Fibroblast of skin of back (primary cell): ENCODE data around the gene GRIK3. TPM values are rescaled to one million over a fixed set of nuclear protein-coding genes. Genes with fewer than 3 reads are reported as not detected.
"Not testable (repeated sequence)": the region's sequence is repeated elsewhere in the genome, so short reads cannot be mapped to it uniquely, and the experiment has no call there.

Source experiments
- DNase-seq: peaks from one replicate; pipeline ENCODE4 v3.0.0-alpha.2; 2013
- polyA plus RNA-seq, 2 experiments: library from polyadenylated mRNA; unstranded; fragments of 120-200 nt; gene quantifications; one replicate each; pipeline ENCODE4 v1.2.1, GENCODE V29; 2013; ENCODE audit not compliant: insufficient read length in 2 of 2

The GRIK3 gene
- not detected for polyA plus RNA-seq (2013, experiment 1 of 2; ENCODE audit: insufficient read length)
- not detected for polyA plus RNA-seq (2013, experiment 2 of 2; ENCODE audit: insufficient read length)

DNA sequence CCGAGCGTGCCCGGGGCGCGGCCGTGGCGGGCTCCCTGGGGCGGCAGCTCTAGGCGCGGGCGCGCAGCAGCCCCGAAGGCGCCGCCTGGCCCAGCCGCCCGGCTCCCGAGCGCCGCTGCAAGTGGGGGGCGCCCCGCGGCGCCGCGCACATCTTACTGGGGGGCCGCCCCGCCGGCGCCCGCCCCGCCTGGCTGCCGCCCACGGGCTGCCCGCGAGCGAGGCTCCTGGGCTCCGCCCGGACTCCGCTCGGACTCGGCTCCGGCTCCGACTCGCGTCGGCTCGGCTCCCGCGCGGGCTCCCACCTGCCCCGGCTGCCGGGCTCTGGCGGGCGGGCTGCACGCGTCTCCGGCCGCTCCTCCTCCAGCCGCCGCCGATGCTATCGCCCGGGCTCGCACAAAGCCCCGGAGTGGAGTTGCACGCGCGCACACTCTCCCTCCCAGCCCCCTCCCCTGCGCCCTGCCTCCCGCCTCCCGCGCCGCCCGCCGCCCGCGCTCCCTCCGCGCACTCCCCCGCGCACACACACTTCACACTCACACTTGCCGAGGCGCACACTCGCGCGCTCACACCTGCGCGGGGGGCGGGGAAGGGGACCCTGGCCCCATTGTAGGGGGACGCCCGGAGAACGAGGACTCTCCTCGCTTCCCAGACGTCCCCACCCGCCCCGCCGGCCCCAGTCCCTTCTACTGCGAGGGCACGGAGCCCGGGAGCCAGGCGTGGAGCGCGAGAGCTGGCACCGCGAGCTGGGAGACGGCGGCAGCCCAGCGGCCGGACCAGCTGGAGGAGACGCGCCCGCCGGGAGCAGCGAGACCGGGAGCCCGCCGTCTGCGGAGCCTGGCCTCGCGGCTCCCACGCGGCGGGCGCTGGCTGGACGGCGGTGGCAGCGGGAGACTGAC, at the start of gene GRIK3:
Gene GRIK3, minus strand, starts transcription at position 395 of the 893 bp plus-strand sequence. CDS start 407 bp downstream, outside the sequence.
- no peak for DNase-seq

DNA sequence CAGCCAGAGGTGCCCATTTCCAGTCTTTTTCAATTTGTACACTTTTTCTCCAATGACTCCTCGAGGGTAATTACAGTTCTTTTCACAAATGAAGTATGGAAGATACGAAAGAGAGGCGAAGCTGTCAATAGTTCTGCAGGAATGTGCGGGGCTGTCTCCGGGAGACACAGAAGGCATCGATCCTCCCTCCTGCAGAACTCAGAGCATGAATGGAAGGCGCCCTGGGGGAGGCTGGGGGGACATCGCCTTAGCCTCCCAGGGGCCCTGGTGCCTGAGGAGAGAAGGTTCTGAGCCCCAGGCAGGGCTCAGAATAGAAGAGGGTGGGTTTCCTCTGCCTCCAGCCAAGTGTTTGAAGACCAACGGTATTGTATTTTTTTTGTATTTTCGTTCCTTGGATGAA, 49.7 kb upstream of the GRIK3 start:
- DNase-seq = no peak

DNA sequence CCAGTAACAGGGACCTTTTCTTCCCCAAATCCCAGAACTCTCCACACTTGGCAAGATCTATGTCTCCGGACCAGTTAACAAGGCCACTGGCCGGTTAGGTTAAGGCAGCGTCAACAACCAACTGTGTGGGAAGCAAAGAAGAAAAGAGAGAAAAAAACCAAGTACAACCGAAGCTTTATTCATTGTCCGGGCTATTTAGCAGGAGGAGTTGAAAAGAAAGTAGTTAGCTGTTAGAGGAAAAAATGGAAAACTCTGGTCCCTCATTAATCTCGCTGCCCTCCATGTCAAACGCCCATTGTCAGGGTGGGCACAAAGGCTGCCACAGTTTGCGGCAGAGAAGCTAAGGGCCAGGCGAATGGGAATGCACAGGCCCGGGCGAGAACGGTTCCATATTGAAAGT, 49.3 kb upstream of the GRIK3 start:
- no peak for DNase-seq

DNA sequence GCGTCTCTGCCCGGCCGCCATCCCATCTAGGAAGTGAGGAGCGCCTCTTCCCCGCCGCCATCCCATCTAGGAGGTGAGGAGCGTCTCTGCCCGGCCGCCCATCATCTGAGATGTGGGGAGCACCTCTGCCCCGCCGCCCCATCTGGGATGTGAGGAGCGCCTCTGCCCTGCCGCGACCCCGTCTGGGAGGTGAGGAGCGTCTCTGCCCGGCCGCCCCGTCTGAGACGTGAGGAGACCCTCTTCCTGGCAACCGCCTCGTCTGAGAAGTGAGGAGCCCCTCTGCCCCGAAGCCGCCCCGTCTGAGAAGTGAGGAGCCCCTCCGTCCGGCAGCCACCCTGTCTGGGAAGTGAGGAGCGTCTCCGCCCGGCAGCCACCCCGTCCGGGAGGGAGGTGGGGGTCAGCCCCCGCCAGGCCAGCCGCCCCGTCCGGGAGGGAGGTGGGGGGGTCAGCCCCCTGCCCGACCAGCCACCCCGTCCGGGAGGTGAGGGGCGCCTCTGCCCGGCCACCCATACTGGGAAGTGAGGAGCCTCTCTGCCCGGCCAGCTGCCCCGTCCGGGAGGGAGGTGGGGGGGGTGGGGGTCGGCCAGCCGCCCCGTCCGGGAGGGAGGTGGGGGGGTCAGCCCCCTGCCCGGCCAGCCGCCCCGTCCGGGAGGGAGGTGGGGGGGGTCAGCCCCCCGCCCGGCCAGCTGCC, 46.1 kb upstream of the GRIK3 start:
- not testable (repeated sequence) for DNase-seq

DNA sequence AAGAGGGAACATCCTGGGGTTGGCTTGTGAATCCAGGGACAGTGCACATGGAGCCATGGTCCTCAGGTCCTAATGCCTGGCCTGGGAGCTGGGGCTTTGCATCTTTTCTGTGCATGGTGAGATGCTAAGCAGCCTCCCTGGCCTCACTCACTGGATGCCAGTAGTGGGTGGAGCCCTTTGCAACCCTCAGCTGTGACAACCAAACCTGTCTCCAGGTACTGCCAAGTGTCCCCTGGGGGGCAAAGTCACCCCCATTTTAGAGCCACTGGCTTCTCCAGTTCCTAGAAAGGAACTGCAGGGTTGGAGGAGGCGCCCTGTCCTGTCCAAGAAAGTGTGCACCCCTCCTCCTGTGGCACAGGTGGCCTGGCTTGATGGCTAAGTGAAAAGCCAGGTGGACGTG, 44.6 kb upstream of the GRIK3 start:
- no peak for DNase-seq

DNA sequence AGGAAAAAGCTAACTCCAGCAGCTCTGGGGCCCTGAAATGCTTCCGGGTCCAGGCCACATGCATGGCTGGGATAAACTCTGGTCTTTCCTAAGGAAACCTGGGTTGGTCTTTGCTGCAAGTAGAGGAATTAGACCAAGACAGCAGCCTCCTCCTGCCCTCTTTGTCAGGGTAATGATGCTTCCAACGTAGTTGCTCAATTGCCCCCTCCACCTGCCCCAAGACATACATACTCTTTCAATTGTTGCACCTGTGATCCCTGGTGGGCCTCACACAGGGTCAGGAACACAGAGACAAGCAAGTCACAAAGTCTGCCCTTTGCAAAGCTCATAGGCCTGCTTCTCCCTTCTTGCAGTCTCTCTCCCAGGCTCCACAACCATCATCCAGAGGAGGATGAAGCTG, 41.9 kb upstream of the GRIK3 start:
- no peak for DNase-seq

DNA sequence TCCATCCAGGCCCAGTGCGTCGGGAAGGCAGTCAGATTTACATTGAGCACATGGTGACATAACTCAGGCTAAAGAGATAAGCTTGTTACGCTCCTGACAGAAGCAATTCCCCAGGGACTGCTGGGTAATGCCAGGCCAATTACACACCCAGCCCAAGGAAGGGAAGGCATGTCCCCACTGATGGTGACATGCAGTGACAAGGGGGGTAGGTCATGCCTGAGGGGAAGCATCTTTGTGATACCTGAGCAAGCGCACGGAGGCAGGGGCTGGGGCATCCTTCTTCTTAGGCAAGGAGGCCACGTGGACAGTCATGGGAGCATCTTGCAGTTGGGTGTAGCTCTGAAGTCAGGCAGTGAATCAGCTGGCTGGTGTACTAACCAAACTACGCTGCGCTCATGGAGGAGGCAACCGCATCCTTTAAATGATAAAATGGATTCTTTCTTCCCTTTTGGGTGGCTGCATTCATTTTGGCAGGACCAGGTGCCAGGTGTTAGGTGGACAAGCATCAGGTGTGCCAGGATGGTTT, 39.6 kb upstream of the GRIK3 start:
- DNase-seq = no peak

DNA sequence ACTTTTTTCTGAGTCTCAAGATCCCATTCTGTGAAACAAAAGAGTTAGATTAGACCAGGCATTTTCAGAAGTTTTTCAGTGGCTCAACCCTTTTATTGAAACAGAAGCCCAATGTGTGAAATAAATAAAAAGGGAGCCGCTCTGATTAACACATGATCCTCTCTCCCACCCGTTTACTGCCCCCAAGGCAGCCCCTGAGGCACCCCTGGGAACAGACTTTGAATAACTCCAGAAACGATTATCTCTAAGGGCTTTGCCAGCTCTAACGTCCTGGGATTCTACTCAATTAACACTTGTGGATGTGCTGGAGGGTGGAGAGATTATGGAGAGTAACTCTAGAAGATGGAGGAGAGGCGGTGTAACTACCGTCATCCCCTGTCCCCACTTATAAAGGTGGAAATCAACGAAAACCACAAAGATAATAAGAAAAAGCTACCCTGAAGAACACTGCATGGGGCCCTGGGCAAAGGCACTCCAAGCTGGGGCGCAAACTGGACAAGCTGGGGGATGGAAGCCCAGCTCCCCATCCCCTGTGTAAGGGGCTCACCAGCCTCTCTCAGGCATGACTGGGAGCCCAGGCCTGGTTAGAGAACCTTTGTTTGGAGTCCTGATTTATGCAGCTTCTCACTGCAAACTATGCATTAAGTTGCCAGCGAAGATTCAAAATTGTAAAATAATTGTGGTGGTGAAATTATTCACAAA, 39.0 kb upstream of the GRIK3 start:
- DNase-seq = no peak

DNA sequence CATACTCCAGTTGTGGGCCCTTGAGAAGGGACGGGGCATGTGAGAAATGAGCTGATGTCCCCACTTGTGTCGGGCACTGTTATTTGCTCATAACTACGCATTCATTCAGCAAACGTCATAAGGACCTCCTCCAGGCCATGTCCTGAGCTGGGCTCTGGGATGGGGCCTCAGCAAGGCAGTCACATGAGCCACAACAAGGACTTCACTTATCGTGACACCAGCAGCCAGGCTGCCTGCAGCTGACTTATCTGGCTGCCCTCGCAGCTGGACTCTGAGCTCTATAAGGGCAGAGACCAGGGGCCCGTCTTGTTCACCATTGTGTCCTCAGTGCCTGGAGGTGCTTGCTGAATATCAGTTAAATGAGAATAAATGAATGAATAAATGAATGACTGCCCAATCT, 37.5 kb upstream of the GRIK3 start:
- no peak for DNase-seq

DNA sequence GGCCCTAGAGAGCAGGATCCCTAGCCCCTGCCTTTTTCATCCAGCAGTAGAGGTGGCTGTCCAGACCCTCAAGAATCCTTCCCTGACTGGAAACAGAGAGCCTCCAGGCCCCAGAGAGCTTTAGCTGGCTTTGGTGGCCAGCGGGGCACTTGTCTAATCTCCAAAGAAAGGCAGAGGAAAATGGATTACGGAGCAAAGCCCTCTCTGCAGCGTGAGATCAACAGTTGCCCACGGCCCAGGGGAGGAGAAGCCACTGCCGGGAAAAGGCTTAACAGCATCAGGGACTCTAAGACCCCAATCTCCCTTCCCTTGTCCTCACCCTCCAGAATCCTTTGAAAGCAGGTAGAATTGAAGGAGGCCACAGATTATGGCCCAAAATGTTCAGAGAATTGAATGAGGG, 35.8 kb upstream of the GRIK3 start:
- no peak for DNase-seq

DNA sequence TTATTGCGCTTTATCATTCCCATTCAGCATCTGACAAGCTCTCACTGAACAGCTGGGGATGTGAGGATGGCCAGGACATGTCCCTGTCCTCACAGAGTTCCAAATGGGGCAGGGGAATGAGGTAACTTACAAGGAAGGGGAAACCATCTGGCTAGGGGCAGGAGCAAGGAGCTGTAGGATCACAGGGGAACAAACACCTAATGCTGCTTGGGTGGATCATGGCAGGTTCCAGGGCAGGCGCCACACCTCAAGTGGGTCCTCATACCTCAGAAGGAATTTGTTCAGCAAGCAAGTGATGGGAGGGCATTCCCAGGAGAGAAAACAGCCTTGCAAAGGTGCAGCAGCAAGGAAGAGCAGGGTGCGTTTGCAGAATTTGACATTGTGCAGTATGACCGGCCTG, 35.1 kb upstream of the GRIK3 start:
- no peak for DNase-seq

DNA sequence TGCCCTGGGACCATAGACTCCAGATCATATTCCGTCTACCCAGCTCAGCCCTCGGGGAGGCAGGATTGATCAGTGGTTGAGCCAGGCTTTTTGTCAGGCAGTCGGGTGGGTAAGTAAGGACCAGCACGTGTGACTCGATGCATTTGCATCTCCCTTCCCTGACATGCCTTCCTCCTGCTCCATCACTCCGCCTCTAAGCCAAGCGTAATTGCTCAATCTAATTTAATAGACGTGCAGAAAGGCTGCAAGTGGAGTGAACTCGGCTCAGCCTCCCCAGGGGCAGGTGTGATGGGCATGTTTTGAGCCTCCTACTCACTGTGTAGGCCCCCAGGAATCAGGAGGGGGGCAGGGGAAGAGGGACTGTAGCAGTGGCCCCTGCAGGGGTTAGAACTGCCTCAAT, 34.6 kb upstream of the GRIK3 start:
- DNase-seq = no peak

DNA sequence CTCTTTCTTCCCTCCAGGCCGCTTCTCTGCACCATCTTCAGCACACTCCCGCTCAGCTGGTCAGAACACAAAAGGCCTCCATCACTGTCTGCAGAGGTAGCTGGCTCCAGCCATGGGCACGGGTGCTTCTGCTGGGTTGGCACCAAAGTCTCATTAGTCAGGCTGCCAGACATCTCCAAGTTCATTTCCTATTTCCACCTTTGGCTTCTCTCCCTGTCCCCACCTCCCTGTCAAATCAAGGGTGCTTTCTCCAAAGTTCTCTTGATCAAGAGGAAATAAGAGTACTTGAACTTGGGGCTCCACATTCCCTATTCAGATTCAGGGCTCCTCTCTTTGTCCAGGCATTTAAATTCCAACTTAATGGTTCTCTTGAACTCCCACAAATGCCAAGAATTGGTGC, 33.9 kb upstream of the GRIK3 start:
- no peak for DNase-seq

DNA sequence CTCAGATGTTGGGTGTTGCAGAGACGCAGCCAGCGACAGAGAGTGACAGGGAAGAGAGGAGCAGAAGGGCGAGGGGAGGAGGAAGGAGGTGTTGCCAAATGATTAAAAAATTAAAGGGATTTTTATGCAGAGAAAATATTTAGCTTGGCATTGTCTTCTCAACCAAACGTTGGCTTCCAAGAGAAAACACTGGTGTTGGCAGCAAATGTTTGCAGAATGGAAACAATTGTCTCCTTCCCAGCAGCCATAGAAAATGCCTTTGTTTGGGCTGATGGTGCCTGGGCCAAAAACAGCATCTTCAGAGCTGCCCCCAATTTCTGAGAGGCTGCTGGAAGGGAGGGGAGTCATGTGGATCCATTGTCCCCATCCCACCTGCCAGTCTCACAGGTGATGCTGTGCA, 29.7 kb upstream of the GRIK3 start:
- no peak for DNase-seq

DNA sequence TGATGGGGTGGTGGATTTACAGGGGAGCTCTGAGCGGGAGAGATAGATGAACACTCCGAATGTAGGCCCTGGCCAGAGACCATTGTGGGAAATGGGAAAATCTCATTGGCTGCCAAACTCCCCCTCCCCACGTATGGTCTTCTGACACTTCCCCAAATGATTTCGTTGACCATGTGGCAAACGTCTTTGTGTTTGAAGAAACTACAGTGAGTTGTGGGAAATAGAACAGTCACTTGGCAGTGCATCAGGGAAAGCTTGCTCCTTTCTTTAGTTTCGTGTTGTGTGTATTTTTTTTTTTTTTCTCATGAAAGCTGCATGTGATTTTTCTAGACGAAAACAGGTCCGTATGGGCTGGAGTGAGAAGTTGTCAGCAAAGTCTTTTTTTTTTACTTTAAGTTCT, 25.0 kb upstream of the GRIK3 start:
- DNase-seq = no peak

DNA sequence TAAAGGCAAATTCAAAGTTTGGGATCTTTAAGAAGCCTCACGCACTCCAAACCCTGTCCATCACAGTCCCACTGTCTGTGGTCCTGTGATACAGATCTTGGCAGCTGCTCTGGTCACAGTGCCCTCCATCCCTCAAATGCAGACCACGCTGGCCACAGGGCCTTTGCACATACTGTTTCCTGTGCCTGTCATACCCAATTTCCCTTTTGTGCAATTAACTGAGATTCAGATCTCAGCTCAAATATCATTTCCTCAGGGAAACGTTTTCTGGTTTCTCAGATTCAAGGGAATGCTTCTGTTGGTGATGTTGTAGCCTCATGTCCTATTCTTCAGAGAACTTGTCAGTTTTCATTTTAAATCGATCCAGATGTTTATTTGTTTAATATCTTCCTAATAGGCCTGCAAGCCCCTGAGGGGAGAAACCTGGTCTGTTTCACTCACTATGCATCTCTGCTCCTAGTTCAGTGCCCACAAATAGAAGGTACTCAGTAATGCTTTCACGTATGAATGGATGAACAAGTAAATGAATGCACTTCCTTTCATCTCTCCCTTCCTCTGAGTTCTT, 24.2 kb upstream of the GRIK3 start:
- DNase-seq = no peak

DNA sequence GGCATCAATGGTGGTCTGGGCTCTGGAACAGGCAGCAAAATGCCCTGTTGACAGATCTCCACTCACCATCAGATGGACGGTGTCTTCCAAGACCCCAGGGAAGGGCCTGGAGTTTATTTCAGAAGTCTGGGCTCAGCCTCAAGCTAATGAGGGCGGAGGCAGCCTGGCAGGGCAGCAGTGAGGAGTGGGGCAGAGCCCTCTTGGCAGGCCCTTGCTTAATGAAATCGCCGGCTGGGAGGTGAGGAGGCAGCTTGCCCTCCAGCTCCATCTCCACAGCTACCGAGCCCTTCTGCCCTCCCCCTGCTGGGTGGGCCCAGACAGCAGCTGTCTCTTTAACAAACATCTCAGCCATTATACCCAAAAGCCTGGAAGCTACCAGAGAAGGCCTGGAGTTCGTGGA, 22.0 kb upstream of the GRIK3 start:
- no peak for DNase-seq

DNA sequence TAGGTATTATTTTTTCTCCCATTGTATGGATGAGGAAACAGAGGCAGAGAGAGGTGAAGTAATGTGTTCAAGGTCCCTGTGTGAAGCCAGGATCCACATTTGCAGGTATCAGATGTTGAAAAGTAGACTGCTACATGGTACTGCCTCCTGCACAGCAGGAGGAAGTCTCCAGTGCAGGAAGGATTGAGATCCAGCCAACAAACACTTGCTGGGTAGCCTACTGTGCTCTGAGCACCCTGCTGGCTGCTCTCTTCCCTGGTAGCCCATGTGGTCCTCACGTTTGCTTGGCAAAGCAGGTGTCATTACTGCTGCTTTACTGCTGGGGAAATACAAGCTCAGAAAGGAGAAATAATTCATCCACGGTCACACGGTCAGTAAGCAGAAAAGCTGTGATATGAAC, 21.3 kb upstream of the GRIK3 start:
- no peak for DNase-seq

DNA sequence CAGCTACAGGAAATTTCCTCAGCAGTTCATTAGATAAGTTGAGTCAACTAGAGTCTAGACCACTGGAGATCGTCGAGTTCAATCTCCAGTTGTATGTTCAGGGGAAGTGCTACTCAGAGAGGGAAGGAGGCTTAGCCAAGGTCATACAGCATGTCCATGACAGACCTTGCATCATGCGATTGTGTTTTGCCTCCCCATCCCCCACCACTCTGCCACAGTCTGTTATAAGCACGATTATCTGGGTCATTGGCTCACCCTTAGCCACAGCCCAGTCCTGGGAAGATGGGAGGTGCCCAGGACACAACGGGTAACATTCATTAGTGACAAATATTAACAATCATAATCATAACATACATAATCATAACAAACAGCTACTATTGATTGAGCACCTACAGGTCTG, 18.9 kb upstream of the GRIK3 start:
- no peak for DNase-seq

DNA sequence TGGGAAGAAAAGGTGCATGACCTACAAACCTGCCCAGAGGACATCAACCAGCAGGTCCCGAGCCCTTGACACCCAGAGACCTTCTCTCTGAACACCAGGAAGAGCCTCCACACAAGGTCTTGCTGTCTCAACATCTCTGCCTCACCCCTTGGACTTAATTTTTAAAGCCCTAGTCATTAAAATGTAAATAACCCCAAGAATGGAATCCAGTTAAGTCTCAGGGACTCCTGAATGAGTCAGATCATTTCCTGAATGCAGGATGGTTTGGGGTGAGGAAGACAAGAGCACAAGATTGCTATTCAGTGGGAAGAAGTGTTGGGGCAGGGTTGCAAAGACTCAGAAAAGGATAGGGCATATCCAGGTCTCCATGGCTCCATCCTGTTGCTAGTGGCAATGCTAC, 17.8 kb upstream of the GRIK3 start:
- DNase-seq = peak; percentile 29

DNA sequence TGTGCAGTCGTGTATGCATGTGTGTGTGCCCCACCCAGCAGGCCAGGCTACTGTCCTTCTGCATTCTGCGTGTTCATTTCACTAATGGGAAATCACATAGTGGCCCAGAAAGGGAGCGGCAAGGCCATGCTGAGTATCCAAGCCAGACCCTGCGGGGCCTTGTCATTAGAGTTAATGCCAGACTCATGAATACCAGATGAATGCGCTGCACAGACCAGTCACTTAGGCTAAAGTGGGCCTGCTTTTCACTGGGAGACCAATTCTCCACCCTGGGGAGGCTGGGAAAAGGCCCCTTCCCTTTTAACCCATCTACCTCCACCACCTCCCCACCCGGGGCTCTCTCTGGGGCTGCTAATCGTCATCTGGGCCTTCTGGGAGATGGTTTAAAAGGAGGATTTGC, 17.0 kb upstream of the GRIK3 start:
- no peak for DNase-seq

DNA sequence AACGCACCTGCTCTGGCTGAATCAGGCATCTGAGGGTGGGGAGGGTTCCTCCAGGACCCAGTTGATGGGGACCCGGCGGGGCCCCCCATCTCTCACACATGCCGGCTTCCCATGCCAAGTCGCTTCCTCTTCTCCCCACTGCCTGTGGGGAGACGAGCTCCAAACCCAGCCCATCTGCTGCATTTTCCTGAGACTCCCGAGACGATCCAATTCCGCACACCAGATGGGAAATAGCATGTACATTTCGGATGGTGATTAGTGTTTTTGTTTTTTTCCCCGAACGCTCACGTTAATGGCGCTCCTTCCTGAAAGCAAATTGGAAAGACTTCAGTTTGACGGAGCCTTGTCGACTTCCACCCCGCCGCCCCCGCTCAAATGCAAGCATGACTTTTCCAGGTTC, 13.2 kb upstream of the GRIK3 start:
- DNase-seq = no peak

DNA sequence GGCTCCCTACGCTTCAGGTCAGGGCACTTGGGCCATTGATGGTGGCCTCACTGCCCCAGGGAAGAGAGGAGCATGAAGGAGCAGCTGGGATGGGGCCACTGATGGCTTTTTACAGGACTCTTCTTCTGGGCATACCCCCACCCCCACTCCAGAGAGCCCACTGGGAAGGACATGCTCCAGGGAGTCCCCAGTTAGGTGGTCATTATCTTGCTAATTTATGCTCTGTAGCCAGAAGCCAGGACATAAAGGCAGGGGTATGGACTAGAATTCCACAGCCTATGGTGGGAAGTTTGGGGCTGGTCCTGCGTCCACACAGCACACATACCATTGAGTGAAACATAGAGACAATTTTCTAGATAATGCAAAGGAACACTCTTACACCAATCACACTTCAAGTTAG, 8.8 kb upstream of the GRIK3 start:
- no peak for DNase-seq
